AG04449 (cell line): ENCODE measurements around the gene MTMR11.
A peak's percentile ranks its signal among the peaks of the same experiment; 100 is the strongest.

Experiments
- CTCF ChIA-PET: fragments of 350-600 bp; formaldehyde crosslinking; extraction: SDS; loops from one replicate; lab custom pipeline; 2021; ENCODE audit warnings: antibody characterized with exemption; lab: Yijun Ruan, JAX
- POLR2A ChIA-PET: fragments of 400-600, 350-600 bp; formaldehyde crosslinking; extraction: SDS; loops from one replicate; lab custom pipeline; 2020; ENCODE audit warnings: antibody characterized with exemption, inconsistent platforms; lab: Yijun Ruan, JAX
- DNase-seq: peaks from one replicate; pipeline ENCODE4 v3.0.0-alpha.2; 2010; ENCODE audit warnings: low read depth, low spot score
- H3K4me3 ChIP-seq: 2 replicates; pipeline ENCODE4 v1.5.1; 2011; ENCODE audit warnings: low read depth, mild to moderate bottlenecking, control low read depth, low read length
- CTCF ChIP-seq: IDR thresholded peaks from one replicate; pipeline ENCODE4 v1.5.1; 2011; ENCODE audit warnings: mild to moderate bottlenecking, moderate library complexity, low read length, control low read depth, inconsistent platforms; ENCODE audit not compliant: insufficient read depth; ENCODE audit errors: missing control alignments

Gene MTMR11

GRCh38 chr1:149884433-149885338 is 52.0 kb downstream of the MTMR11 start:
- ChIA-PET POLR2A (interaction anchor here (0.5 to 3.7 kb wide), 4 partner anchors 17 to 183 kb away, joined by 3 to 15 read pairs (median 4); partner anchors contain the start of genes OTUD7B and VPS45), CTCF (no interaction called here)
- TF ChIP-seq CTCF = no peak
- no peak for DNase-seq
- H3K4me3 ChIP-seq = peak overlapping the region; percentile 69

GRCh38 chr1:149883598-149884247 is 53.0 kb downstream of the MTMR11 start:
- ChIA-PET POLR2A (no interaction called here), CTCF (no interaction called here)
- no peak for DNase-seq
- TF ChIP-seq CTCF = no peak
- H3K4me3 ChIP-seq = no peak overlapping the region

GRCh38 chr1:149881876-149882275 is 54.8 kb downstream of the MTMR11 start:
- no peak overlapping the region for H3K4me3 ChIP-seq
- CTCF ChIA-PET = no interaction called here
- DNase-seq = no peak
- TF ChIP-seq CTCF = no peak
- POLR2A ChIA-PET = no interaction called here

- POLR2A ChIA-PET = no interaction called here
These were observed 57.1 kb downstream of the MTMR11 start for GRCh38 chr1:149879556-149879955.

More at GRCh38 chr1:149879556-149879955, 57.1 kb downstream of the MTMR11 start:
- CTCF ChIA-PET = no interaction called here
- no peak for TF ChIP-seq CTCF
- H3K4me3 ChIP-seq = no peak overlapping the region
- DNase-seq = no peak
